ENCODE measurements around the gene TBPL1. TPM values are rescaled to one million over a fixed set of nuclear protein-coding genes. Genes with fewer than 3 reads are reported as not detected.

Gene TBPL1
- total and polyA plus RNA-seq, 9 of the 15 experiments (the other 6 are each of a cell fraction or from before 2014, with no cell fraction given), result 78.1 to 152 (median 107) TPM

GRCh38 chr6:133951881-133952814, 876 bp upstream of the TBPL1 start (continued):
- TF ChIP-seq PRDM10 (IDR thresholded peaks at IDR 0.05; ENCODE audit: partially characterized antibody) (no peak), ZNF280A (IDR thresholded peaks at IDR 0.05; ENCODE audit: low read depth, partially characterized antibody) (no peak), SMAD2 (IDR thresholded peaks at IDR 0.05; ENCODE audit: low read depth, low read length) (no peak), NFYB (IDR thresholded peaks at IDR 0.05; ENCODE audit: extremely low read depth, insufficient read length) (no peak), E2F5 (CRISPR knock-in tag; IDR thresholded peaks at IDR 0.05) (no peak), SRF (CRISPR knock-in tag; IDR thresholded peaks at IDR 0.05) (0 out of 4 replicates have a peak, but pooled peaks of 1 of the 2 experiments have one; percentile 41), RNF219 (CRISPR knock-in tag; IDR thresholded peaks at IDR 0.05) (no peak), ZKSCAN8 (CRISPR knock-in tag; IDR thresholded peaks at IDR 0.05) (no peak), KDM1A (IDR thresholded peaks at IDR 0.05) (no peak), MTA3 (IDR thresholded peaks at IDR 0.05; ENCODE audit: borderline replicate concordance) (no peak), EP400 (IDR thresholded peaks at IDR 0.05) (peak; percentile 9; the same call in 1 of the 2 replicates), CREB1 (IDR thresholded peaks at IDR 0.05) (0 out of 2 replicates have a peak, but pooled peaks have one; percentile 9), CREB1 (CRISPR knock-in tag; IDR thresholded peaks at IDR 0.05) (no peak), CREB5 (CRISPR knock-in tag; IDR thresholded peaks at IDR 0.05) (no peak)

Measured in K562 (cell line).